HG02588 (cell line): ENCODE data around the gene CACNA1A.

Experiments
- ATAC-seq: cut with Tn5 transposase; IDR thresholded peaks from one replicate; pipeline ENCODE4 v1.9.1; 2021; ENCODE audit warnings: mild to moderate bottlenecking, moderate library complexity; ENCODE audit not compliant: unreplicated experiment

CACNA1A gene

DNA sequence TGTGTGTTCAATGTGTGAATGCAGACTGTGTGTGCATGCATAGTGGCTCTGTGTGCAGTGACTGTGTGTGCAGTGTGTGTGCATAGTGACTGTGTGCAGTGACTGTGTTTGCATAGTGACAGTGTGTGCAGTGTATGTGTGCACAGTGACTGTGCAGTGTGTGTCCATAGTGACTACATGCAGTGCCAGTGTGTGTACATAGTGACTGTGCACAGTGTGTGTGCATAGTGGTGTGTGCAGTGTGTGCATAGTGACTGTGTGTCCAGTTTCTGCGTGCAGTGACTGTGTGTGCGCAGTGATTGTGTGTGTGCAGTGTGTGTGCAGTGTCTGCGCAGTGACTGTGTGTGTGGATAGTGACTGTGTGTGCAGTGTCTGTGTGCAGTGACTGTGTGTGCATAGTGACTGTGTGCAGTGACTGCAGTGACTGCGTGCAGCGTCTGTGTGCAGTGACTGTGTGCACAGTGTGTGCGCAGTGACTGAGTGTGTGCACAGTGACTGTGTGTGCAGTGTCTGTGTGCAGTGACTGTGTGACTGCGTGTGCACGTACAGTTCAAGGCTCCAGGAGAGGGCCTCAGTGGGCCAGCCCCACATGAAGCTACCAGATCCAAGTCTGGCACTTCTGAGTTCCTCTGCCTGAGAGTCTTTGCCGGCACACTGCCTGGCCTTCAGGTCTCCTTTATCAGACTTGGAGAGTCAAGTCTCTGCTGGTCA is 265.8 kb downstream of the CACNA1A start:
- no peak for ATAC-seq

- ATAC-seq, result no peak
Measured at GRCh38 chr19:13238891-13239534, 267.3 kb downstream of the CACNA1A start.

GRCh38 chr19:13234518-13234917 is 271.8 kb downstream of the CACNA1A start:
- no peak for ATAC-seq

- no peak for ATAC-seq
Measured at GRCh38 chr19:13231663-13232062, 274.6 kb downstream of the CACNA1A start.

DNA sequence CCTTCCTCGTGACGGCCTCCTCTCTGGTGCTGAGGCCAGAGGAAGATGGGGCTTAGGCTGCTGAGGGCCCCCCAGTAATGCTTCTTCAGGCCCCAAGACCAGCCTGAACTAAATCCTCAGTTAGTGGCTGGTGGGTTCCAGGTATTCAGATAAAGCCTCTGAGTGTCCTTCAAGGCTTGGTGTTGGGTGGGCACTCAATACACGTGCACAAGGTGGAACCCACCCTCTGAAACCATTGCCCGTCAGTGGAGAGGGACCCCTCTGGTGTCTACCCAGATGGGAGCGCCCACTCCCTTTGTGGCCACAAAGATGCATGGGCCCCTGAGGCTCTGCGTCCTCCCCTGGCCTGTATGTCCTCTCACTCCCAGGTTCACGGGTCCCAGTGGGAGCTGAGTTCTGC is 277.0 kb downstream of the CACNA1A start:
- ATAC-seq, result no peak

DNA sequence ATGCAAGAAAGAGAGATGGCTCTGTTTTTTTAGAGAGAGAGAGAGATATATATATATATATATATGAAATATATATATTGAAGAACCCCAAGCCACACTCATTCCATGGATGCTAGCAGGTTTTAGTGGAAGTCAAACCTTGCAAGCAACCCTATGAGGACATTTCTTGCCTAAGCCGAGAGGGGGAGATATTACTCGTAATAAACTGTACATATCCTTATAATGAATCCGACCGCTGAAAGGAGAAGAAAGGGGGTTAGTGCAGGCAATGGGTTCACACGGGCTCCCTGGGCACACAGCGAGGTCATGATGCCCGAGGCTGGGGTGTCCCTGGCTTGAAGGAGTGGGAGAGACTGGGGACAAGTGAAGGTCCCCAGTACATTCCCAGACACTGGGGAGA is 277.7 kb downstream of the CACNA1A start:
- no peak for ATAC-seq

DNA sequence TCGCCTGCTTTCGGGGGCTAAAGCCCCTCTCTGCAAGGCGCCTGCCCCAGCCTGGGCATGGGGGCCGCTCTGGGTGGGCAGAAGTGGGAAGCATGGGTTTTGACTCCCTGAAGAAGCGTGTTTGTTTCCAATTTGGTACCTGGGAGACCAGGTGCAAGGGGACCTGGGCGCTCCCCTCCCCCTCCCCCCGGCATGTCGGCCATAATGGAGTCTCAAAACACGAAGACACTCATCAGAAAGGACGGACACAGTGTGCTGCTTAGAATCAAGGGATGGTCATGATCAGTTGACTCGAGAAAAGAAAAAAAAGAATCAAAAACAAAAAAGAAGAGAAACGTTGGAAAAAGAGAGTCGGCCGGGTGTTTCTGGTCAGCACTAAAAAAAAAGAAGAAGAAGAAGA is 279.3 kb downstream of the CACNA1A start:
- no peak for ATAC-seq

GRCh38 chr19:13225973-13226865 is 280.1 kb downstream of the CACNA1A start:
- ATAC-seq, result no peak

DNA sequence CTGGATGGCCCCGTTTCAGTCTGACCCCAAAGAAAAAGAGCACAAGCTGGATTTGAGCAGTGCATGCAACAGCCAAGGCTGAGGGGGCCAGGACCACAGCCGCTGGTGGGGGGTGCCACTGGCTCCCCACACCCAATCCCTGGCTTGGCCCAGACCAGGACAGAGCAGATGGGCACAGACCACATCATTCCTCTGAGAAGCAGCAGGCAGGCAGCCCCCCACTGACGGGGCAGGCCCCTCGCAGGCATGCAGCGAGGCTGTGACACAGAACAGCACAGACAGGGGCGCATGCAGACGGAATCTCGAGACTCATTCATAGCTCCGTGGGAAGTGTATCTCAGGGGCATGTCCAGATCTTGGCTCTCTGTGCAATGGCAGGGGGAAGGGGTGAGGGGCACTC is 281.2 kb downstream of the CACNA1A start:
- ATAC-seq, result no peak

- ATAC-seq, result no peak
Measured at GRCh38 chr19:13220847-13221246, 285.4 kb downstream of the CACNA1A start.

- no peak for ATAC-seq
Measured at GRCh38 chr19:13215572-13216380, 290.5 kb downstream of the CACNA1A start.

DNA sequence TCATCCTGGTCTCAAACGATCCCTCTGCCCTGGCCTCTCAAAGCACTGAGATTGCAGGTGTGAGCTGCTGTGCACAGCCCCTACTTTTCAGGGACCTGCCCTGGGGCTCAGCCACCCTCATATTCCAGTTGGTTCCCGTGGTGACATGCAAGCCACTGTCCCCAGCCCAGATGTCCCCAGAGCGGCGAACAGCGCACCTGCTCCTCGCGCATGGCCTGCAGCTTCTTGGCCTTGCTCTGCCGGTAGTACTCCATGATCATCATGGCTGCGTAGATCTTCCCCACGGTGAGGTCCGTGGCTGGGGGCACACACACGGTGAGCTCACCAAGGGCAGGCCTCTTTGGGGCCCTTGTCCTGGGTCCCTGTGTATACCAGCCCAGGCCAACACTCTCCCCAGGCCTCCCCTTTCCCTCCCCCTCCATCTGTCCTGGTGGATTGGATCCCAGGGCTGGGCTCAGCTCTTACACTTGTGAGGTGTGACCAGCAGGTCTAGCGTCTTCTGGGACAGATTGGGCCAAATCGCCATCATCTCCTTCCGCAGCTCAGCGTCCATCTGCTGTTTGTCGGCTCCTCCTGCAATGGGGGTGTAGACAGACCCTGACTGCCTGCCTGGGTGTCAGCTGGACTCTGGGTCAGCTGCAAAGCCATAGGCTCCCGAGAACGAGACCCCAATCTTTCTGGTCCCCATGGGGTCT is 292.1 kb downstream of the CACNA1A start:
- ATAC-seq, result no peak

GRCh38 chr19:13212759-13213330 is 293.4 kb downstream of the CACNA1A start:
- ATAC-seq, result no peak

DNA sequence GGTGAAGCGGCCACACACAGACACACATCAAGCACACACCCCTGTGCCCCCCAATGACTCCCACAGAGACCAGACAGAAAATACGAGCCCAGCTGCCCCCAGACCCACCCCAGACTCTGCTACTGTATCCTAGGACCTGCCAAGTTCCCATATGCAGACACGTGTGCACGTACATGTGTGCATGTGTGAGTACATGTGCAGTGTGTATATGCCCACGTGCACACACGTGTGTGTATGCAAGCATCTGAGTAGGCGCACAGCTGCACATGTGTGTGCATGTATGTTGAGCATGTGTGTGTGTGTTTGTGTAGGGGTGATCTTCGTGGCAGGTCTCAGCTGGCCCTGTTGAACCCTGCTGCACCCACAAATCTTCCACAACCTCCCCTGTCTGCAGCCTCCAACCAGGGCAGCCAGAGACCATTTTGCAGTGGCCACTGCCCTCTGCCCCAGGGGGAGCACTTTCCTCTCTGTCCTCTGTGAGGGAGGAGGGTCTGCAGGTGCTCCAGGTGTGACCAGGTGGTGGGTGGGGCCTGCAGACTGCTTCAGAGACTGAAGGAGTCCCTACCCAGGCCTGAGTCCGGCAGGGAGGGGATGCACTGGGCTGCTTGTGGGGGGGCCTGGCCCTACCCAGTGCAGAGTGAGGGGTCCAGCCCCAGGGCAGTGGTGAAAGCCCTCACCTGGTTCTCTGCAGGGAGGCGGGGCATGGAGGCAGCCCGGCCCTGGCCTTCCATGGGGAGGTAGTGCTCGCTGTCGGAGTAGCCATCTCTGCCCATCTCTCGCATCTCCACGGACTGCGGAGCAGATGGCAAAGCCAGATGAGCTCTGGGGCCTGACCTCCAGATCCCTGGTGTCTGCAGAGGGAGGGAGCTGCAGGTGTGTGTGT is 294.6 kb downstream of the CACNA1A start:
- ATAC-seq, result no peak

- no peak for ATAC-seq
Measured at GRCh38 chr19:13210941-13211340, 295.3 kb downstream of the CACNA1A start.

GRCh38 chr19:13210339-13210775 is 295.9 kb downstream of the CACNA1A start:
- ATAC-seq, result no peak

DNA sequence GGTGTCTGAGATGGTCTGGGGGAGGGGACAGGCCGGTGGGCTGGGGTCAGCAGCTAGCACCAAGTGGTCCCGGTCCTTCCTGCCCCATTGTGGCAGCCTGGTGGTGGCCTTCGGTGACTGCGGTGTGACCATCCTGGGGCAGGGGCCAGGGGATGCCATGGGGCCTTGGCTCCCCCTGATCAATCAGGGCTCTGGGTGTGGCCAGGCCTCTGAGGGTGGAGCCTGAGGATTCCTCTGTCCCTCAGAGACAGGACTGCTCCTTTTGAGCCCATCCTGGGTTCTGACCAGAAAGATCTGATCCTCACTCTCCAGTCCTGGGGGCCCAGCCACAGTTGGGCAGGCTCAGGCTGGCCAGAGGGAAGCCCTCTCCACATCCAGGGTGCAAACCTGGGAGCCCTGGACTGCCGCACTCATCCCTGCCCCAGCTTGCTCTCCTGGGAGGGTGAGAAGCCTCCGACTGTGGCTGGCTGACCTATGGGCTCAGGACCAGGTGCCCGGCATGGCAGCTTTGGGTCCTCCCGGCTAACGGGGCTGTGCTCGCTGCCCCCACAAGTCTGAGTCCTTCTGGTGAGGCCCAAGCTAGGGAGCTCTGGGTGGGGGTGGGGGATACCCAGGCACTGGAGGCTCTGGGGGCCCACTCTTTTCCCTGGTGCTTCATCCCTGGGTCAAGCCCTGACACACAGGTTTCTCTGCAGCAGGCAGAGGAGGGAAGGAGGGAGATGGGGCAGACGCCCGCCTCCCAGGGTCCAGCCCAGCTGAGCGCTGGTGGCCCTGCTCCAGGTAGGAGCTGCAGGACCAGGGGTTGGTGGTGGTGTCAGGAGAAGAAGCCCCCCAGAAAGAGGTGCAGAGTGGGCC is 296.6 kb downstream of the CACNA1A start:
- no peak for ATAC-seq
